Measurements from ENCODE around the gene ZDHHC19. TPM values are rescaled to one million over a fixed set of nuclear protein-coding genes. Genes with fewer than 3 reads are reported as not detected.

ZDHHC19 gene
- total and polyA plus RNA-seq, 8 donors = 0.38 to 2.7 TPM; not detected in 6

DNA sequence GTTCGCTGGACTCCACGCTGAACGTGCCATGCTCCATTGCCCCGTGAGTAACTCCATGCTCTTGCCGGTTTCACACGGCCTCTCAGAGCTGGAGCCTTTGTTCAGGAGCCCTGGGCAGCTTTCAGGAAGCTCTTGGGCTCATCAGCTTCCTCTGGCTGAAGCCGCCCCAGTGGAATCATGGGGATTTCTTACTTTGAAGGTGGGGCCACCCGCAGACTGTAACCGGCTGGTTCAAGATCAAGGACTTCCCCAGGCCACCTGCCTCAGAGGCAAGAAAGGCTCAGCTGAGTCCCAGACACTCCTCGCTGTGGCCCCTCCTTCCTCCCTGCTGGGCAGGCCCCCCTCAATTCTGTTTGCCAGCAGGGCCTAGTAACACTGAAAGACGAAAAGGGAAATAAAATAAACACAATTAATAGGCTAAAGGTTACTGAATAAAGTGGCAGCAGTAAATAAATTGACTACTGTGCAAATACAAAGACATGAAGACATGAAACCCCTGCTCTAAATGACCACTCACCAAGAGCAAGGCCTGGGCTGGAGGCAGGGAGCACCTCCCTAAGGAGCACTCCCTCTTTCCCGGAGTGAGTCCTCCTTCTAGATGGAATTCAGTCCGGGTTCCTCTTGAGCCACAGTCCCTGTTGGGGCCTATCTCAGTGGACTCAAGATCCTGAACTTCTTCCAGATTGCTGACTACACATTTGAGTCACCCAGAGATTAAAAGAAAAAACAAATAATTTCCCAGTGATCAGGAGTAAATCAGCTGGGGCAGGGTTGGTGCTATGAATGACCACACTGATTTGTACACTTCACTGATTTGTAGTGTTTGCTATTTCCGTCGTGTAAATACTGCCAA lies 51.0 kb downstream of the ZDHHC19 start:
- 22 to 39% (median 29%) methylated on average over 15 of the region's 15 CpGs for WGBS, 5 donors
- H3K27ac ChIP-seq = peak overlapping the region; percentile 20 to 88 (median 77)
- H3K36me3 ChIP-seq = no peaks in the 10 kb centered on the region
- DNase-seq = peak; percentile 74 to 93
- intact Hi-C loops (cut with DNase I; ENCODE audit: low total_unique reads) = no loop called here
- H3K27me3 ChIP-seq = no peaks in the 10 kb centered on the region
- TF ChIP-seq POLR2AphosphoS5 (IDR thresholded peaks at IDR 0.05) = peak in 2 of 3 donors; percentile 24 to 71
- TF ChIP-seq, protein P1, sequence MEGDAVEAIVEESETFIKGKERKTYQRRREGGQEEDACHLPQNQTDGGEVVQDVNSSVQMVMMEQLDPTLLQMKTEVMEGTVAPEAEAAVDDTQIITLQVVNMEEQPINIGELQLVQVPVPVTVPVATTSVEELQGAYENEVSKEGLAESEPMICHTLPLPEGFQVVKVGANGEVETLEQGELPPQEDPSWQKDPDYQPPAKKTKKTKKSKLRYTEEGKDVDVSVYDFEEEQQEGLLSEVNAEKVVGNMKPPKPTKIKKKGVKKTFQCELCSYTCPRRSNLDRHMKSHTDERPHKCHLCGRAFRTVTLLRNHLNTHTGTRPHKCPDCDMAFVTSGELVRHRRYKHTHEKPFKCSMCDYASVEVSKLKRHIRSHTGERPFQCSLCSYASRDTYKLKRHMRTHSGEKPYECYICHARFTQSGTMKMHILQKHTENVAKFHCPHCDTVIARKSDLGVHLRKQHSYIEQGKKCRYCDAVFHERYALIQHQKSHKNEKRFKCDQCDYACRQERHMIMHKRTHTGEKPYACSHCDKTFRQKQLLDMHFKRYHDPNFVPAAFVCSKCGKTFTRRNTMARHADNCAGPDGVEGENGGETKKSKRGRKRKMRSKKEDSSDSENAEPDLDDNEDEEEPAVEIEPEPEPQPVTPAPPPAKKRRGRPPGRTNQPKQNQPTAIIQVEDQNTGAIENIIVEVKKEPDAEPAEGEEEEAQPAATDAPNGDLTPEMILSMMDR (IDR thresholded peaks at IDR 0.05) = no peak
- no peaks in the 10 kb centered on the region for H3K9me3 ChIP-seq
- peaks cover 0 to 20% (median 11%) of the 10 kb centered on the region in 4 donors for H3K4me1 ChIP-seq
- no peak overlapping the region for H3K4me3 ChIP-seq

DNA sequence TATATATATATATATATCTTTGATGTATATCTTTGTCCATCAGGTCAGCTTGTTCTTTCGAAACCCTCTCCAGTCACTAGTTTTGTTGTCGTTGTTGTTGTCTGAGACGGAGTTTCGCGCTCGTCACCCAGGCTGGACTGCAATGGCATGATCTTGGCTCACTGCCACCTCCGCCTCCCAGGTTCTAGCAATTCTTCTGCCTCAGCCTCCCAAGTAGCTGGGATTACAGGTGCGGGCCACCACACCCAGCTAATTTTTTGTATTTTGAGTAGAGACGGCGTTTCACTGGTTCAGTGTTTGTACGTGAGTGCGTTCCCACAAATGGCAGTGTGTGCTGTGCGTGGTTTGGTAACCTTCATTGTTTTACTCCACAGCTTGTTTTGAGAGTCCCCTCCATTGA lies 51.7 kb downstream of the ZDHHC19 start:
- no peak for DNase-seq
- WGBS, 5 donors = 91 to 93% (median 91%) methylated on average over 13 of the region's 13 CpGs
- Histone ChIP-seq H3K36me3 (no peaks in the 10 kb centered on the region), H3K27ac (peak overlapping the region; percentile 20 to 88 (median 77)), H3K4me3 (no peak overlapping the region), H3K9me3 (no peaks in the 10 kb centered on the region), H3K4me1 (peaks cover 0 to 20% (median 11%) of the 10 kb centered on the region in 4 donors), H3K27me3 (no peaks in the 10 kb centered on the region)
- TF ChIP-seq, protein P1 (IDR thresholded peaks at IDR 0.05) = no peak
- TF ChIP-seq POLR2AphosphoS5 (IDR thresholded peaks at IDR 0.05) (no peak), EP300 (IDR thresholded peaks at IDR 0.05) (no peak), POLR2A (IDR thresholded peaks at IDR 0.05) (no peak)
- intact Hi-C loops (cut with DNase I; ENCODE audit: low total_unique reads) = no loop called here

DNA sequence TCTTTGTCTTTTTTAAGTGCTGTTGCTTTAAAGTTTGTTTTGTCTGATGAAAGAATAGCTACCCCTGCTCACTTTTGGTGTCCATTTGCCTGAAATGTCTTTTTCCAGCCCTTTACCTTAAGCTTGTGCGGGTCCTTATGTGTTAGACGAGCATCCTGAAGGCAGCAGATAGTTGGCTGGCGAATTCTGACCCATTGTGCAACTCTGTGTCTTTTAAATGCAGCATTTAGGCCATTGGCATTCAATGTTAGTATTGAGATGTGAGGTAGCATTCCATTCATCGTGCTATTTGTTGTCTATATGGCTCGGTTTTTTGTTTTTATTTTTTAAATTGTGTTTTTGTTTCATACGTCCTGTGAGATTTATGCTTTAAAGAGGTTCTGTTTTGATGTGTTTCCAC lies 55.0 kb downstream of the ZDHHC19 start:
- no peaks in the 10 kb centered on the region for H3K9me3 ChIP-seq
- TF ChIP-seq, protein P1 (IDR thresholded peaks at IDR 0.05) = no peak
- no peak for TF ChIP-seq POLR2AphosphoS5 (IDR thresholded peaks at IDR 0.05)
- no peak for TF ChIP-seq EP300 (IDR thresholded peaks at IDR 0.05)
- no peak for TF ChIP-seq POLR2A (IDR thresholded peaks at IDR 0.05)
- no peak overlapping the region for H3K4me3 ChIP-seq
- no peaks in the 10 kb centered on the region for H3K36me3 ChIP-seq
- no peaks in the 10 kb centered on the region for H3K27me3 ChIP-seq
- peaks cover 0 to 13% (median 5%) of the 10 kb centered on the region in 4 donors for H3K4me1 ChIP-seq
- DNase-seq = no peak
- no peak overlapping the region for H3K27ac ChIP-seq
- intact Hi-C loops (cut with DNase I; ENCODE audit: low total_unique reads) = no loop called here
- 84 to 91% (median 86%) methylated on average over 6 of the region's 6 CpGs for WGBS, 5 donors

DNA sequence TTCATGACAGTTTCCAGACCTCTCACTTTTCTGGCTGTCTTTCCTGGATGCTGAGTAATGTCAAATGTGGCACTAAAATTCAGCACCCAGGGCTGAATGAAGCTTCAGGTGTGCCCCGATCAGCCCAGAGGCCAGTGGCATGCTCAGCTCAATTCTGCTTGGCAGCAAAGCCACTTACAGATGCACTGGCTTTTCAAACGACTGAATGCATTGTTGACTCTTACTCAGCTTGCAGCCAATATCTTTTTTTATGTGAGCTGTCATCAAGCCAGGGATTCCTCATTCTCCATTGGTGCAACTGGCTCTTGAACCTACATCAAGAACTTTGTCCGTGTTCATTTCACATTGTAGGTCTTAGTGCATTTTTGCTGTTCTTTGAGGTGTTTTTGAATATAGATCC lies 60.7 kb downstream of the ZDHHC19 start:
- intact Hi-C loops (cut with DNase I; ENCODE audit: low total_unique reads) = no loop called here
- TF ChIP-seq POLR2AphosphoS5 (IDR thresholded peaks at IDR 0.05) = no peak
- TF ChIP-seq, protein P1 (IDR thresholded peaks at IDR 0.05) = no peak
- no peak for TF ChIP-seq EP300 (IDR thresholded peaks at IDR 0.05)
- no peak for TF ChIP-seq POLR2A (IDR thresholded peaks at IDR 0.05)
- H3K4me3 ChIP-seq = no peak overlapping the region
- no peaks in the 10 kb centered on the region for H3K36me3 ChIP-seq
- 54 to 64% (median 63%) methylated on average over 3 of the region's 3 CpGs for WGBS, 5 donors
- H3K27ac ChIP-seq = no peak overlapping the region
- DNase-seq = no peak
- H3K4me1 ChIP-seq = no peaks in the 10 kb centered on the region
- H3K27me3 ChIP-seq = no peaks in the 10 kb centered on the region
- H3K9me3 ChIP-seq = no peaks in the 10 kb centered on the region

Data from stomach (tissue), 9 donors.